ENCODE measurements around the gene LRRC74B.

- TF ChIP-seq CTCF (IDR thresholded peaks at IDR 0.05) = no peak
- no peak for TF ChIP-seq POLR2AphosphoS5 (IDR thresholded peaks at IDR 0.05)
- no peak for TF ChIP-seq EP300 (IDR thresholded peaks at IDR 0.05)
Measured at GRCh38 chr22:21074102-21074715, 28.5 kb downstream of the LRRC74B start.

All from gastroesophageal sphincter (tissue), 3 donors.